B cell (primary cell): Measurements from ENCODE around the gene ESD.

Experiments used
- EZH2 ChIP-seq: IDR thresholded peaks from 2 replicates; pipeline ENCODE4 v1.6.1; 2012; ENCODE audit warnings: borderline replicate concordance, low read depth, mild to moderate bottlenecking, moderate library complexity, low read length; ENCODE audit not compliant: insufficient read depth, poor library complexity, severe bottlenecking
- TF ChIP-seq, protein P1 (sequence below): fragments of 200-600 bp; IDR thresholded peaks from one replicate; pipeline ENCODE4 v1.8.0; 2022; ENCODE audit warnings: antibody characterized with exemption, mild to moderate bottlenecking

DNA sequence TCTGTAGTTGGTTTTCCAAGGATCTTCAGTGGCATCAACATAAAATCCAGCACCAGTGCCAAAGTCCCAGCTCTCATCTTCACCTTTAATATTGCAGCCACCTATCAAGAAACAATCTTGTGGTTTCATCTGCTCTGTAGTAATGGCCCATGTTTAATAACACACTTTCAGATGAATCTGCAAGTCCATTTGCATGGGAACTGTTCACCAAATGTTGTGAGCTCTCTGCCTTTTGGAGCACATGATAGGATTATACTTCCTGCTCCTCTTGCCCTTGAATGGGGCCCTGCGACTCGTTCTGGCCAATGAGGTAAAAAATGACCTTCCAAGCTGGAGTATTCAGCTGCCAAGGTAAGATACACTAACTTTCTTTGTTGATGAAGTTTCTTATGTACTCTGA, 14.3 kb downstream of the ESD start:
- TF ChIP-seq, protein P1, sequence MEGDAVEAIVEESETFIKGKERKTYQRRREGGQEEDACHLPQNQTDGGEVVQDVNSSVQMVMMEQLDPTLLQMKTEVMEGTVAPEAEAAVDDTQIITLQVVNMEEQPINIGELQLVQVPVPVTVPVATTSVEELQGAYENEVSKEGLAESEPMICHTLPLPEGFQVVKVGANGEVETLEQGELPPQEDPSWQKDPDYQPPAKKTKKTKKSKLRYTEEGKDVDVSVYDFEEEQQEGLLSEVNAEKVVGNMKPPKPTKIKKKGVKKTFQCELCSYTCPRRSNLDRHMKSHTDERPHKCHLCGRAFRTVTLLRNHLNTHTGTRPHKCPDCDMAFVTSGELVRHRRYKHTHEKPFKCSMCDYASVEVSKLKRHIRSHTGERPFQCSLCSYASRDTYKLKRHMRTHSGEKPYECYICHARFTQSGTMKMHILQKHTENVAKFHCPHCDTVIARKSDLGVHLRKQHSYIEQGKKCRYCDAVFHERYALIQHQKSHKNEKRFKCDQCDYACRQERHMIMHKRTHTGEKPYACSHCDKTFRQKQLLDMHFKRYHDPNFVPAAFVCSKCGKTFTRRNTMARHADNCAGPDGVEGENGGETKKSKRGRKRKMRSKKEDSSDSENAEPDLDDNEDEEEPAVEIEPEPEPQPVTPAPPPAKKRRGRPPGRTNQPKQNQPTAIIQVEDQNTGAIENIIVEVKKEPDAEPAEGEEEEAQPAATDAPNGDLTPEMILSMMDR = no peak
- no peak for TF ChIP-seq EZH2
